Karpas-422 (cell line): Measurements from ENCODE around the gene MRPS24. TPM values are rescaled to one million over a fixed set of nuclear protein-coding genes. Genes with fewer than 3 reads are reported as not detected.
"Not testable (repeated sequence)": the region's sequence is repeated elsewhere in the genome, so short reads cannot be mapped to it uniquely, and the experiment has no call there.

Experiments used
- DNase-seq: peaks from one replicate; pipeline ENCODE4 v3.0.0-alpha.2; 2015
- H2AFZ ChIP-seq: fragments of 200-600 bp; sonication (generic); 2 replicates; pipeline ENCODE4 v1.6.1; 2014; ENCODE audit warnings: antibody characterized with exemption, low read length, mixed read lengths
- H3K27ac ChIP-seq: fragments of 200-600 bp; sonication (generic); 2 replicates; pipeline ENCODE4 v1.5.1; 2014; ENCODE audit warnings: mild to moderate bottlenecking, low read length, moderate library complexity
- H3K27me3 ChIP-seq: fragments of 200-600 bp; sonication (generic); 2 replicates; pipeline ENCODE4 v1.6.1; 2014; ENCODE audit warnings: low read length, mixed read lengths
- H3K36me3 ChIP-seq: fragments of 200-600 bp; sonication (generic); 2 replicates; pipeline ENCODE4 v1.6.1; 2014; ENCODE audit warnings: low read length, mixed read lengths; ENCODE audit not compliant: insufficient read depth
- H3K4me1 ChIP-seq: fragments of 200-600 bp; sonication (generic); 2 replicates; pipeline ENCODE4 v1.6.1; 2014; ENCODE audit warnings: mild to moderate bottlenecking, low read length, mixed read lengths
- H3K4me2 ChIP-seq: fragments of 200-600 bp; sonication (generic); 2 replicates; pipeline ENCODE4 v1.6.1; 2014; ENCODE audit warnings: low read length, low read depth, mild to moderate bottlenecking; ENCODE audit not compliant: poor library complexity, severe bottlenecking
- H3K4me3 ChIP-seq: fragments of 200-600 bp; sonication (generic); 2 replicates; pipeline ENCODE4 v1.5.1; 2014; ENCODE audit warnings: mild to moderate bottlenecking, antibody characterized with exemption, low read length, mixed read lengths
- H3K79me2 ChIP-seq: fragments of 200-600 bp; sonication (generic); 2 replicates; pipeline ENCODE4 v1.6.1; 2014; ENCODE audit warnings: mild to moderate bottlenecking, low read length, mixed read lengths
- H3K9ac ChIP-seq: fragments of 200-600 bp; sonication (generic); 2 replicates; pipeline ENCODE4 v1.6.0; 2014; ENCODE audit warnings: low read length
- H3K9me2 ChIP-seq: fragments of 200-600 bp; sonication (generic), shearing (Covaris generic); replicated peaks from 2 replicates; pipeline ENCODE4 v1.6.0; 2014; ENCODE audit warnings: mild to moderate bottlenecking, low read length, moderate library complexity; ENCODE audit not compliant: insufficient read depth
- H3K9me3 ChIP-seq: fragments of 300-700, 200-600 bp; sonication (generic); 2 replicates; pipeline ENCODE4 v1.6.1; 2014; ENCODE audit warnings: low read length, mixed read lengths
- H4K20me1 ChIP-seq: fragments of 200-600 bp; sonication (generic); 2 replicates; pipeline ENCODE4 v1.6.1; 2014; ENCODE audit warnings: mild to moderate bottlenecking, antibody characterized with exemption, low read length, low read depth; ENCODE audit not compliant: insufficient read depth
- small RNA-seq: library from RNA; depleted of rRNA; stranded (forward); fragments of <200 nt; gene quantifications from one replicate; pipeline ENCODE3, GENCODE V24; 2014
- total RNA-seq: library from RNA; depleted of rRNA; stranded (reverse); fragments of >200 nt; shearing (Covaris generic); gene quantifications from 2 replicates; pipeline ENCODE4 v1.2.3, GENCODE V29; 2014; ENCODE audit warnings: low replicate concordance; rRNA removed

MRPS24 gene
- total RNA-seq, 1 experiment from 2014 or later: 94.1 TPM

DNA sequence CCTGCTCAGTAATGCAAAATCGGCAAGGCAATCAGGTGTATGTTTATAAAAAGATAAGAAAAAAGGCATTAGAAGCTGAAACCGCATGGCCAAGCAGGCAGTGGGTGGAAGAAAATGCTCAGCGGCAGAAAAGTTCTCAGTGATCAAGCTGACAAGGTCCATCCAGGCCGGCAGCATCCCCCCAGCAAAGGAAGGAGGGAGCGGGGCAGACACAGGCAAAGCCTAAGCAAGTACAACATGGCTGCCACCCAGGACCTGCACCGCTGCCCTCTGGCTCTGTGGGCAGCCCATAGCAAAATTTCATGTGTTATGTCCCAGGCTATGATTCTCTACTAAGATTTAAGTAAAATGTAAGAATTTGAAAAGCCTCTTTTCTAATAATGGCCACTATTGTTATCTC is 45.4 kb downstream of the MRPS24 start:
- Histone ChIP-seq H3K9me2 (no peaks in the 10 kb centered on the region), H3K4me1 (no peaks in the 10 kb centered on the region), H3K4me2 (no peak overlapping the region), H3K27me3 (no peaks in the 10 kb centered on the region), H3K9ac (no peak overlapping the region), H3K36me3 (no peaks in the 10 kb centered on the region), H3K27ac (no peak overlapping the region), H2AFZ (no peak overlapping the region), H4K20me1 (no peaks in the 10 kb centered on the region), H3K79me2 (no peaks in the 10 kb centered on the region), H3K9me3 (no peaks in the 10 kb centered on the region), H3K4me3 (no peak overlapping the region)
- DNase-seq: no peak

GRCh38 chr7:43823425-43823824 is 45.9 kb downstream of the MRPS24 start:
- H3K4me1 ChIP-seq, H2AFZ ChIP-seq, DNase-seq, H3K27me3 ChIP-seq, H3K4me2 ChIP-seq, H3K79me2 ChIP-seq, H3K9ac ChIP-seq, H3K27ac ChIP-seq, H3K9me3 ChIP-seq, H3K9me2 ChIP-seq, H3K4me3 ChIP-seq, H3K36me3 ChIP-seq, H4K20me1 ChIP-seq: not testable (repeated sequence)

Small RNA genes within 50 kb of the gene (small RNA-seq; reads per million reads assigned to genes)
- gene MRPS24: not detected

Other genes starting within 250 kb of the MRPS24 start
- 60.2 TPM in 2 replicates for gene COA1, start 140.0 kb downstream of the MRPS24 start, total RNA-seq
- not detected in 2 replicates for gene BLVRA, start 110.8 kb downstream of the MRPS24 start, total RNA-seq
- gene URGCP, start 37.1 kb upstream of the MRPS24 start, total RNA-seq: 30.7 and 34.2 TPM in 2 replicates
- gene UBE2D4, start 56.9 kb upstream of the MRPS24 start, total RNA-seq: 19.0 and 29.3 TPM in 2 replicates
- not detected in 2 replicates for gene SPDYE1, start 128.4 kb upstream of the MRPS24 start, total RNA-seq
- gene DBNL, start 175.2 kb upstream of the MRPS24 start, total RNA-seq: 116 and 184 TPM in 2 replicates
- 1.9 TPM in 1 of 2 replicates, not detected in the other for gene PGAM2, start 196.1 kb upstream of the MRPS24 start, total RNA-seq
- gene POLM, start 213.0 kb upstream of the MRPS24 start, total RNA-seq: 34.5 and 47.1 TPM in 2 replicates
- gene AEBP1, start 234.8 kb upstream of the MRPS24 start, total RNA-seq: 5.9 TPM in 1 of 2 replicates, not detected in the other